Placental epithelial cell (primary cell): ENCODE results near the gene ACLY. TPM values are rescaled to one million over a fixed set of nuclear protein-coding genes. Genes with fewer than 3 reads are reported as not detected.

Source experiments
- small RNA-seq: library from RNA; depleted of rRNA; stranded (forward); fragments of <200 nt; gene quantifications from one replicate; pipeline ENCODE3, GENCODE V24; 2012
- total RNA-seq: library from RNA; depleted of rRNA; stranded (reverse); fragments of >200 nt; gene quantifications from 2 replicates; pipeline ENCODE4 v1.2.3, GENCODE V29; 2012

The ACLY gene
- total RNA-seq, result 67.5 and 160 TPM in 2 replicates

GRCh38 chr17:41918314-41919164 lies at the start of gene ACLY:
ACLY (minus strand) TSS chr17:41918951; CDS start chr17:41913873, 5,078 bp downstream.

DNA sequence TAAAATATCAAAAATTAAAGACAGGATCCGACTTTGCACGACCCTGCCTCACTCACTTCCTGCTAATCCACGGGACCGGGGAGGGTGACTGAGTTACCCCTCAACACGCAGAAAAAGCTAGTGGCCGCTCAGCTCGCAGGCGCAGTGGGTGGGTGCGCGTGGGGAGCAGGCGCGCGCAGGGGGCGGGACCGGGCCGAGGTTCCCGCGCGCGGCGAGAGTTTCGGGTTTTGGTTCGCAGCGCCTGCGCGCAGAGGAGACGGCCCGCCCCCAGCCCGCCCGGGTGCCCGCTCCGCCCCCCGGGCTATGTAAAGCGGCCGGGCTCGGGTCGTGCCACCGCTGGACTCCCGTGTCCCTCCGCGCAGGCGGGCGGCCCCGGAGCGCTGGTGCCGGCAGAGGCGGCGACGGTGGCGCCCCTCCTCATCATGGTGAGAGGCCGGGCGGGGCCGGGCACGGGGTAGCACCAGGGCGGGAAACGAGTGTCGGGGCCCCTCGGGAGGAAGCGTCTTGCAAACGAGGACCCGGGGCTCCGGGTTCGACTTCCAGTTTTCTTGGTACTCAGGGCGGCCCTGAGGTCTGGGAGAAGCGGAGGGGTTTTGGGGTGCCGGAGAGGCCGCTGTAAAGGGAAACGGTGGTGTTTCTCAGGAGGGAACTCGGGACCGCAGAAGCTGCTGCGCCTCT lies 47.9 kb upstream of the ACLY start, which contains the start of gene CNP:
Gene CNP (plus strand): TSS at position 333 of the 678 bp plus-strand sequence. CDS start 90 bp downstream, at position 423.

GRCh38 chr17:41930009-41930832 lies 11.5 kb upstream of the ACLY start, which contains the start of gene ODAD4:
ODAD4 (plus strand) TSS chr17:41930617; CDS start chr17:41930724, 107 bp downstream.

GRCh38 chr17:41864836-41865595 lies 53.7 kb downstream of the ACLY start, which contains the start of gene KLHL11:
KLHL11 (minus strand) TSS chr17:41865423; CDS start chr17:41865370, 53 bp downstream.

GRCh38 chr17:41837761-41838538 lies 80.8 kb downstream of the ACLY start, which contains the start of gene KLHL10:
KLHL10 (plus strand) TSS chr17:41837825; CDS start chr17:41837933, 108 bp downstream.

DNA sequence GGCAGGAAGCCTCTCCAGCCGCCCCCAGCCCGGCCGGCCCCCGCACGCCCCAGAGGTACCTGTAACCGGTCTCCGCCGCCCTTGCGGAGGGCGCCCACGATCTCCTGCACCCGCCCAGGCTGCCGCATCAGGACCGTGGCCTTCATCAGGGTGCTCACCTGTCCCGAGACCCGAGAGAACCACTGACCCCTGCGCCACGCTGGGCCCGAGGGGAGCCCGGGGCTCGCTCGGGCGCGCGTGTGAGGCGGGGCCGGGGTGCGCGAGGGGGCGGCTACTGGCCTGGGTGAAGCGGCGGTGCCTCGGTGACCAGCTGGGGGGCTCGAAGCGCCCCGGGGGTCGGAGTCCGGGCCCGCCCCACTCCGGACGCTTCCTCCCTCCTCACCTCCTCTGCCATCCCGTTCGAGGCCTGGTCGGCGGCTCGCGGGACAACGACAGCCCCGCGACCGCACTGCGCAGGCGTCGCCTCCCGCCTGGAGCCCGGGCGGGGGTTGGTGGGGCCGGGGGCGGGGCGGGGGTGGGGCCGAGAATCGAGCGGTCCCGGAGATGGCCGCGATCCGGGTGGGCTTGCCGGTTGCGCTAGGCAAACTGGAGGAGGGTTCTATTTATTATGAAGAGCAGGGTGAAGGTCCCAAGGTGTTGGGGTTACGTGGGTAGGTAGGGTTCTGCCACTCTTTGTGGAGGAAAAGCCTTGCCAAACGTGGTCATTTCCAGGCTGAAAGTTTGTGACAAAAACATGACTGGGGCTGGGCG lies 82.8 kb downstream of the ACLY start, which contains the start of gene NT5C3B:
Gene NT5C3B (minus strand): TSS at position 433 of the 750 bp plus-strand sequence. CDS start 39 bp downstream, at position 394.

Small RNA genes lying within 50 kb of the gene (small RNA-seq; reads per million reads assigned to genes)
- not detected for gene AC125257.2

Other genes starting within 250 kb of the ACLY start
- gene EIF1, start 230.1 kb downstream of the ACLY start, total RNA-seq, result 101 and 168 TPM in 2 replicates
- not detected in 2 replicates for gene GAST, start 206.6 kb downstream of the ACLY start, total RNA-seq
- 0.22 and 0.39 TPM in 2 replicates for gene HAP1, start 184.3 kb downstream of the ACLY start, total RNA-seq
- gene JUP, start 132.2 kb downstream of the ACLY start, total RNA-seq, result 302 and 545 TPM in 2 replicates
- 84.6 and 154 TPM in 2 replicates for gene P3H4, start 107.0 kb downstream of the ACLY start, total RNA-seq
- gene FKBP10, start 105.9 kb downstream of the ACLY start, total RNA-seq, result 240 and 313 TPM in 2 replicates
- gene NT5C3B, start 82.7 kb downstream of the ACLY start, total RNA-seq, result 44.8 and 64.5 TPM in 2 replicates
- gene KLHL10, start 81.1 kb downstream of the ACLY start, total RNA-seq, result 0.79 TPM in 1 of 2 replicates, not detected in the other
- gene KLHL11, start 53.5 kb downstream of the ACLY start, total RNA-seq, result 29.1 and 38.1 TPM in 2 replicates
- 1.2 and 1.6 TPM in 2 replicates for gene ODAD4, start 11.7 kb upstream of the ACLY start, total RNA-seq
- 44.4 and 48.3 TPM in 2 replicates for gene CNP, start 47.8 kb upstream of the ACLY start, total RNA-seq
- 39.7 and 61.2 TPM in 2 replicates for gene DNAJC7, start 98.5 kb upstream of the ACLY start, total RNA-seq
- gene NKIRAS2, start 101.1 kb upstream of the ACLY start, total RNA-seq, result 30.6 and 56.2 TPM in 2 replicates
- gene C17orf113, start 131.7 kb upstream of the ACLY start, total RNA-seq, result 0.87 and 2.7 TPM in 2 replicates
- under 0.01 TPM in 1 of 2 replicates, not detected in the other for gene ZNF385C, start 179.5 kb upstream of the ACLY start, total RNA-seq
- 2.4 and 5.5 TPM in 2 replicates for gene DHX58, start 193.8 kb upstream of the ACLY start, total RNA-seq
- gene KAT2A, start 202.4 kb upstream of the ACLY start, total RNA-seq, result 9.8 TPM in 2 replicates
- not detected in 2 replicates for gene HSPB9, start 203.9 kb upstream of the ACLY start, total RNA-seq
- gene RAB5C, start 236.0 kb upstream of the ACLY start, total RNA-seq, result 49.9 and 94.5 TPM in 2 replicates